Motor neuron (in vitro differentiated cells): ENCODE results near the gene DLX1. TPM values are rescaled to one million over a fixed set of nuclear protein-coding genes. Genes with fewer than 3 reads are reported as not detected.

Experiments
- ATAC-seq, 8 experiments: fragments of 200-7000 bp; cut with Tn5 transposase; replicated peaks in 6 of 8; 2 replicates each; pipeline ENCODE4 v1.8.0; 2021; ENCODE audit warnings: mild to moderate bottlenecking in 8 of 8, moderate library complexity in 8 of 8
- H3K27ac ChIP-seq, 2 donors: fragments of 250-450 bp; sonication (Bioruptor Pico); 2 replicates each; pipeline ENCODE4 v1.9.0; 2021; ENCODE audit warnings: antibody characterized with exemption in 2 of 2, mild to moderate bottlenecking in 2 of 2, moderate library complexity in 1 of 2
- H3K4me1 ChIP-seq, 2 donors: fragments of 250-450 bp; sonication (Bioruptor Pico); replicated peaks in 1 of 2; 2 replicates each; pipeline ENCODE4 v1.6.1; 2021; ENCODE audit warnings: antibody characterized with exemption in 2 of 2, mild to moderate bottlenecking in 2 of 2, moderate library complexity in 1 of 2
- H3K4me3 ChIP-seq, 5 donors: fragments of 250-450 bp; sonication (Bioruptor Pico); 2 replicates each; pipeline ENCODE4 v1.9.0; 2021; ENCODE audit warnings: antibody characterized with exemption in 5 of 5, mild to moderate bottlenecking in 5 of 5, moderate library complexity in 4 of 5
- WGBS, 10 experiments: fragments of 450-650 bp; shearing (Covaris generic); methylation state at CpG; one replicate each; pipeline ENCODE4 v1.0.0; 2022; 5-methylcytosine and 5-hydroxymethylcytosine counted together
- in situ Hi-C, 9 experiments: fragments of 400-800 bp; cut with MboI; loops; one replicate each; pipeline ENCODE4 v1.15.0; 2021; ENCODE audit warnings: low sequenced_read_pairs in 9 of 9, low pct_unique_long_range_greater_than_20kb in 2 of 9; ENCODE audit not compliant: unreplicated experiment in 9 of 9
- total RNA-seq, 8 experiments: library from RNA; unstranded; fragments of 300-600 nt; gene quantifications; 2 replicates each; pipeline versions ENCODE4 v1.2.3 to v1.2.4, GENCODE V29; 2022

Gene DLX1
- total RNA-seq, 8 experiments from 2014 or later = 0.09 to 76.5 (median 0.54) TPM; not detected in 1

- 0 to 13% (median 0%) methylated on average over 3 to 10 of the region's 76 CpGs; no CpG with 5 or more reads in 7 of the 10 experiments for WGBS, 10 experiments
- in situ Hi-C loops = no loop called here
- Histone ChIP-seq H3K4me3 (peak overlapping the region; percentile 12 to 37 (median 31)), H3K27ac (no peak overlapping the region), H3K4me1 (peaks cover 0 to 5% of the 10 kb centered on the region in 2 donors)
- ATAC-seq = peak; percentile 94 to 98 (median 97)
These were observed 455 bp upstream of the DLX1 start for GRCh38 chr2:172084645-172085459.

DNA sequence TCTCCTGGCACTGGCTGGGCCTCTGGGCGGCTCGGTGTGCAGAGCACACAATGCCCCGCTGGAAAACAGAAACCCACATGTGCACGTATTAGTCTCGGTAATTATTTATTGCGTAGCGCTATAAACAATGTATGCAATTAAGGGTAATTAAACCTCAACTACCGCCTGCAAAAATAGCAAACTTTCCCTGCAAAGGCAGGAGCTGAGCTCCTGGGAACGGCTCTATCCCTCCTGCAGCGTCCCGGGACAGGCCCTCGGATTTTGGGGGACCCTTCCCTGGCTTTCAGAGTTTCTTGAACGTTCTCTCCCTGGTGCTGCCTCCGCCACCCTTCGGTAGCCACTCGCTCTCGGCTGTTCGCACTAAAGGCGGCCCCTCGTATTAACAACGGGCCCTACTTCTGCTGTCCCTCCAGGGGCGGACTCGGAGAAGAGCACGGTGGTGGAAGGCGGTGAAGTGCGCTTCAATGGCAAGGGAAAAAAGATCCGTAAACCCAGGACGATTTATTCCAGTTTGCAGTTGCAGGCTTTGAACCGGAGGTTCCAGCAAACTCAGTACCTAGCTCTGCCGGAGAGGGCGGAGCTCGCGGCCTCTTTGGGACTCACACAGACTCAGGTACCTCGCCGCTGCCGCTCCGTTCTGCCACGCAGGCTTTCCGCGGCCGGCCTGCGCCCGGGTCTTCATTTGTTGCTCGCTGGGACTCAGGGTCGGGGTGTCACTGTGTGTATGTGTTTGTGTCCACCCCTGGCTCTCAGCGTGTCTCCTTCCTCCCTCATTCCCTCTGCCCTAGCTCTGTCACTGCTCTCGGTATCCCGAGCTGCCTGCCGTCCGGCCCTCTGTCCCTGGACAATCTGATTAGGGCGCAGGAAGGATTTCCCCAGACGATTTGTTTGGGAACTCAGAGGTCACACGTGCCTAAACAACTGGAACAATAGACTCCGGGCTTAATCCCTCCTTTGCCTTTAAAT, 1.2 kb downstream of the DLX1 start:
- WGBS, 10 experiments = 0 to 67% (median 0%) methylated on average over 1 to 17 of the region's 54 CpGs; no CpG with 5 or more reads in 1 of the 10 experiments
- in situ Hi-C loops = no loop called here
- Histone ChIP-seq H3K4me3 (no peak overlapping the region), H3K27ac (no peak overlapping the region), H3K4me1 (peaks cover 0 to 5% of the 10 kb centered on the region in 2 donors)
- no peak for ATAC-seq

GRCh38 chr2:172087207-172087779, 2.0 kb downstream of the DLX1 start:
- WGBS, 10 experiments = 0 to 80% (median 4%) methylated on average over 2 to 20 of the region's 31 CpGs; no CpG with 5 or more reads in 2 of the 10 experiments
- no peak for ATAC-seq
- in situ Hi-C loops = no loop called here
- Histone ChIP-seq H3K4me1 (peaks cover 0 to 5% of the 10 kb centered on the region in 2 donors), H3K27ac (no peak overlapping the region), H3K4me3 (no peak overlapping the region)

DNA sequence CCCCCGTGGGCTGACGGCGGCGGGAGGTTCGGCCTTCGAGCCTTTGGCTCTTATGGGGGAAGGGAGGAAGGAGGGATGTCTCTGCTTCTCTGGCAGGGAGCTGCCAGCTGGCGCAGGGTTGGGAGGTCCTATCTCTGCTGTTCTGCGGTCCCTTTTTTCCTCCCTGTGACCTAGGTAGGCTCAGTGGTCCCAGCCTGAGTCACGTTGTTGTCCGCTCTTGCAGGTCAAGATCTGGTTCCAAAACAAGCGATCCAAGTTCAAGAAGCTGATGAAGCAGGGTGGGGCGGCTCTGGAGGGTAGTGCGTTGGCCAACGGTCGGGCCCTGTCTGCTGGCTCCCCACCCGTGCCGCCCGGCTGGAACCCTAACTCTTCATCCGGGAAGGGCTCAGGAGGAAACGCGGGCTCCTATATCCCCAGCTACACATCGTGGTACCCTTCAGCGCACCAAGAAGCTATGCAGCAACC, 2.5 kb downstream of the DLX1 start:
- ATAC-seq = no peak
- H3K27ac ChIP-seq = no peak overlapping the region
- in situ Hi-C loops = no loop called here
- WGBS, 10 experiments = 0 to 20% (median 2%) methylated on average over 1 to 13 of the region's 23 CpGs; no CpG with 5 or more reads in 4 of the 10 experiments
- peaks cover 0 to 5% of the 10 kb centered on the region in 2 donors for H3K4me1 ChIP-seq
- no peak overlapping the region for H3K4me3 ChIP-seq

DNA sequence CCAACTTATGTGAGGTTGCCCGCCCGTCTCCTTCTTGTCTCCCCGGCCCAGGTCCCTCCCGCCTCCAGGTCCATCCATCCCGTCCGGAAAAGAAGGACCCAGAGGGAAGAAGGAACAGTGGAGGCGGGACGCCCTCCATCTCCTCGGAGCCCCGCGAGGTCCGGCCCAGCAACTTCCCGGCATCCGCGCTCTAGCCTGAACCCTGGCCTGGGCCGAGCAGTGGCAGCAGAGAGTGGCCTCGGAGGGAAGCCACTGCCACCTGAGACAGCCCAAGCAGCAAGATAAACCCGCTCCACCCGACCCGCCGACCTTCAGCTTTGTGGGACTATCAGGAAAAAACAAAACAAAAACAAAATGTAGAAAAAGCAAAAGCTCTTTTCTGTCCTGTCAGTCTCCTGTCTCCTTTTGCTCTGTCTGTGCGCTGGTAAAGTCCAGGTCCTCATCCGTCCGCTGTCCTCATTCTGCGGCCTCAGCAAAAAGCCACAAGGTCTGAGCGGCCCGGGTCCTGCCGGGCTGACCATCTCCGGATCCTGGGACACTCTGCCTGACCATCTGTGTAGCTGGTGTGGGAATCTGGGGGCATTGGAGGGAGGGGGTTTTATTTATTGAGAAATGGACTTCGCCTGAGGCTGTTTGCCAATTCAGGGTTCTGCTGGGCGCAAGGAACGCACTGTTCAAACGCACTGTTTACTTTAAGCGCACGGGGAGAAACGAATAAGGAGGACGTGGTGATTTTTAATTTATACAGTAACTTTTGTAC, 3.1 kb downstream of the DLX1 start:
- 0 to 70% (median 8%) methylated on average over 1 to 25 of the region's 37 CpGs; no CpG with 5 or more reads in 1 of the 10 experiments for WGBS, 10 experiments
- Histone ChIP-seq H3K4me1 (peaks cover 0 to 5% of the 10 kb centered on the region in 2 donors), H3K27ac (no peak overlapping the region), H3K4me3 (no peak overlapping the region)
- no peak for ATAC-seq
- in situ Hi-C loops = no loop called here

GRCh38 chr2:172089005-172089504, 3.7 kb downstream of the DLX1 start:
- Histone ChIP-seq H3K27ac (no peak overlapping the region), H3K4me1 (peaks cover 0 to 4% of the 10 kb centered on the region in 2 donors), H3K4me3 (no peak overlapping the region)
- WGBS, 10 experiments = 0 to 72% (median 9%) methylated on average over 1 to 10 of the region's 10 CpGs
- in situ Hi-C loops = no loop called here
- no peak for ATAC-seq

- H3K27ac ChIP-seq = no peak overlapping the region
- ATAC-seq = no peak
- in situ Hi-C loops = no loop called here
- 24 to 100% (median 37%) methylated on average over 1 to 7 of the region's 7 CpGs; no CpG with 5 or more reads in 1 of the 10 experiments for WGBS, 10 experiments
- no peak overlapping the region for H3K4me3 ChIP-seq
- H3K4me1 ChIP-seq = peaks cover 0 to under 1% of the 10 kb centered on the region in 2 donors
These were observed 4.3 kb downstream of the DLX1 start for GRCh38 chr2:172089633-172090032.

DNA sequence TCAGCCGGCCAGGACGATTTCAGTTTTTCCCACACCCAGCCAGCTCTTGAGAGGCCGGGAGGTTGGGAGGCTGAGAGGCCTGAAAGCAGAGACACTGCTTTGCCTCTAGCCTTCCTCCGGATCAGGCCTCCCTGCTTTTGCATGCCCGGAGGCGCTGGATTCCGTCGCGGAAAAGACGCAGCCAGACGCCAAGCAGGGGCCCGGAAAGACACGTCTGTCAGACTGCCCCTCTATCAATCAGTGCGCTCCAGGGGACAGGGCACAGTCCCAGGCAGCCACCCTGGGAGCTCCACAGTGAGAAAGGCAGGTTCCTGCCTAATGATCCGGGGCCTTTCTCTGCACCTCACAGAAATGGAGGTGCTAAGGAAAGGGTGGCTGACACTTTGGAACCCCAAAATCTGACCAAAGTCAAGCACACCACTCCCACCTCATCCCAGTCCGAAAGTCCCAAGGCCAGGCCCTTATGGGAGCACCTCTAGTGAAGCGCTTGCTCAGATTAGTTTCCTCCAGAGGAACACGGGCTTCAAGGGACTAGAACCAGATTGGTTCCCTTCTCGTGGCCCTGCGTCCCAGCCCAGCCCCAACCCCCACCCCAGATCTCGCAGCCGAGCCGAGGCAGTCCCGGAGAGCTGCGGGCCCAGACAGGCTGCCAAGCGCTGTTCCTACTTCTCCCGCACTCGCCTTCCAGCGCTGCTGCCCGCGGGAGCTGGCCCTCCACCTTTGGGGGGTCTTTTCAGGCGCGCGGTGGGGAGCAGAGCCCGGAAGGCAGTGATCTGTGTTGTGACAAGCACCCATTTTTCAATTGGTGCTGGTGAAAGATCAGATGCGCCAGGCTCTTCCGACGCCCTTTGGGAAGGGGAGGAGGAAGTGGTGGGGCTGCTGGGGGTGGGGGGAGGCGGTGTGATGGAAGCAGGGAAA, 5.0 kb downstream of the DLX1 start:
- no peak for ATAC-seq
- peaks cover 0 to 5% of the 10 kb centered on the region in 2 donors for H3K4me1 ChIP-seq
- no peak overlapping the region for H3K4me3 ChIP-seq
- WGBS, 10 experiments = 0 to 40% (median 7%) methylated on average over 1 to 16 of the region's 39 CpGs; no CpG with 5 or more reads in 2 of the 10 experiments
- in situ Hi-C loops = no loop called here
- no peak overlapping the region for H3K27ac ChIP-seq

GRCh38 chr2:172091000-172091641, 5.8 kb downstream of the DLX1 start:
- in situ Hi-C loops = no loop called here
- 8 to 92% (median 13%) methylated on average over 2 to 11 of the region's 13 CpGs for WGBS, 10 experiments
- H3K4me1 ChIP-seq = peaks cover 0 to 5% of the 10 kb centered on the region in 2 donors
- no peak overlapping the region for H3K27ac ChIP-seq
- H3K4me3 ChIP-seq = no peak overlapping the region
- no peak for ATAC-seq

DNA sequence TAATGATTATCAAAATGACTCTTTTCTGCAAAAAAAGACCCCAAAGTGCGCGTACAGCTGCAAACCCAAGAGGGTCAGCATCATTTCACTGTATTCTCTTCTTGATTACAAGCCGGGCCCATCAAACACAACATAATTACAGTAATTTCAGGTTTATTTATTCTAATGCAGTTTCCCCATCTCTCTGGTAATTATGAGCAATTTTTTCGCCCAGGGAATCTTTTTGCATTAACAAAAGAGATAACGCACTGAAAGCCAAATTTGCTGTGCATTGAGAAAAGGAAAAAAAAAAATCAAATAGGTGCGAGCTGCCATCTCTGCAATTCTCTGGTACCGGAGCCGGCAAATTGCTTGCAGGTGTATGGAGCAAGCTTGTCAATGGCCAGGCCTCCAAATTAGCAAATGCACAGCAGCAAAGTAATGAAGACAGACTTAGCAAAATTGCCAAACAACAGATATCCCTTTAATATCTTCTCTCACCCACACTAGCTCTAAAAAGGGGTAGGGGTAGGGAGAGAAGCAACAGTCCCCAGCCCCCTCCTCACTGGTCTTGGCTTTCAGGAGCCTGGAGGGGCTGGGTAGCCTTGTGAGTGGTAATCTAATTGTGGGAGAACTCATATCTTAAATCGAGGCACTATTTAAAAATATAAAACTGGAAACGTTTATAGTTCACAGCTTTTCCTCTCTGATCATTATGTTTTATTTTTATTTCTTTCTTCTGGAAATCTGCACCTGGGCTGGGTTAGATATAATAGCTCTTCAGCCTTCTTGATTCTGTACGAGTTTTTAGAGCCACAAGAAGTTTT, 6.7 kb downstream of the DLX1 start:
- H3K27ac ChIP-seq = no peak overlapping the region
- peaks cover 0 to 13% of the 10 kb centered on the region in 2 donors for H3K4me1 ChIP-seq
- ATAC-seq = no peak
- H3K4me3 ChIP-seq = no peak overlapping the region
- 7 to 92% (median 18%) methylated on average over 3 to 9 of the region's 11 CpGs for WGBS, 10 experiments
- in situ Hi-C loops = no loop called here
